ENCODE data around the gene MT1H.

DNA sequence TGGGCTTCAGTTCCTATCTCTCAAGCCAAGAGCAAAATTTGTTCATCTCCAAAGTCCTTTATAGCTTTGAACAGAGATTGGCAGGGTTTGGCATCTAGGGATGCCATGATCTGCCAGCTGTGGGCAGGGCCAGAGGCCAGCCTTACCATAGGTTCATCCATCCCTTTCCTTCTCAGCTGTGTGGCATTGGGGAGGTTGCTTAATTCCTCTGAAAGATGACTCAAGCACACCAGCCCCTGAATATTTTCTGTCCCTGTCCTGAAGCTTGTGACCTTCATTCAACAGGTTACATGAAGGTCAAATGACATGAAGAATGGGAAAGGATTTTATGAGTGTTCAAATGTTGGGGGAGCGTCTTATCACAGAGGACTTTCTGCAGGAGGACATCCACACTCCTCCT lies 5.1 kb upstream of the MT1H start:
- TF ChIP-seq POLR2A (IDR thresholded peaks at IDR 0.05; ENCODE audit: low read depth, low read length), result no peak
- no peak for TF ChIP-seq POLR2AphosphoS5 (IDR thresholded peaks at IDR 0.05; ENCODE audit: low read depth, low read length)

Data from GM12892 (cell line).